ENCODE data around the gene TTC34. TPM values are rescaled to one million over a fixed set of nuclear protein-coding genes. Genes with fewer than 3 reads are reported as not detected.
"Not testable (repeated sequence)": the region's sequence is repeated elsewhere in the genome, so short reads cannot be mapped to it uniquely, and the experiment has no call there.

TTC34 gene
- total RNA-seq, 4 donors from 2014 or later = not detected

GRCh38 chr1:2629627-2630497 is 171.6 kb downstream of the TTC34 start:
- no peak for DNase-seq
- intact Hi-C loops (cut with DNase I; ENCODE audit: low total_unique reads) (no loop called here), in situ Hi-C loops (cut with MboI; ENCODE audit: low sequenced_read_pairs in 4 of 4) (no loop called here)
- Histone ChIP-seq H3K9me3 (no peaks in the 10 kb centered on the region), H3K27ac (no peak overlapping the region), H3K4me3 (no peak overlapping the region), H3K4me1 (no peaks in the 10 kb centered on the region), H3K36me3 (no peaks in the 10 kb centered on the region), H3K27me3 (peaks cover 38 to 67% (median 66%) of the 10 kb centered on the region in 3 donors)
- TF ChIP-seq CTCF (IDR thresholded peaks at IDR 0.05 in 4 of 5, conservative IDR thresholded peaks at IDR 0.05 in 1 of 5) = no peak
- no peak for TF ChIP-seq POLR2A (IDR thresholded peaks at IDR 0.05)
- no peak for ATAC-seq

- DNase-seq = no peak
- Histone ChIP-seq H3K9me3 (no peaks in the 10 kb centered on the region), H3K4me3 (no peak overlapping the region), H3K36me3 (no peaks in the 10 kb centered on the region), H3K4me1 (no peaks in the 10 kb centered on the region), H3K27ac (no peak overlapping the region), H3K27me3 (peaks cover 34 to 67% (median 65%) of the 10 kb centered on the region in 3 donors)
- in situ Hi-C loops (cut with MboI; ENCODE audit: low sequenced_read_pairs in 4 of 4) = no loop called here
- ATAC-seq = no peak
- TF ChIP-seq CTCF (IDR thresholded peaks at IDR 0.05 in 4 of 5, conservative IDR thresholded peaks at IDR 0.05 in 1 of 5) (no peak), POLR2A (IDR thresholded peaks at IDR 0.05) (no peak)
- intact Hi-C loops (cut with DNase I; ENCODE audit: low total_unique reads) = no loop called here
These were observed 172.4 kb downstream of the TTC34 start for GRCh38 chr1:2628933-2629626.

- Histone ChIP-seq H3K9me3 (no peaks in the 10 kb centered on the region), H3K4me1 (no peaks in the 10 kb centered on the region), H3K4me3 (no peak overlapping the region), H3K36me3 (no peaks in the 10 kb centered on the region), H3K27me3 (peaks cover 31 to 60% (median 58%) of the 10 kb centered on the region in 3 donors), H3K27ac (no peak overlapping the region)
- no peak for DNase-seq
- ATAC-seq = no peak
- intact Hi-C loops (cut with DNase I; ENCODE audit: low total_unique reads) = no loop called here
- TF ChIP-seq CTCF (IDR thresholded peaks at IDR 0.05 in 4 of 5, conservative IDR thresholded peaks at IDR 0.05 in 1 of 5) = no peak
- no peak for TF ChIP-seq POLR2A (IDR thresholded peaks at IDR 0.05)
- in situ Hi-C loops (cut with MboI; ENCODE audit: low sequenced_read_pairs in 4 of 4) = no loop called here
These were observed 173.1 kb downstream of the TTC34 start for GRCh38 chr1:2628191-2628932.

GRCh38 chr1:2627746-2628145 is 173.7 kb downstream of the TTC34 start:
- in situ Hi-C loops (cut with MboI; ENCODE audit: low sequenced_read_pairs in 4 of 4) = no loop called here
- DNase-seq (no peak), ATAC-seq (no peak)
- no peaks in the 10 kb centered on the region for H3K36me3 ChIP-seq
- no peaks in the 10 kb centered on the region for H3K9me3 ChIP-seq
- no peak overlapping the region for H3K27ac ChIP-seq
- H3K4me3 ChIP-seq = no peak overlapping the region
- intact Hi-C loops (cut with DNase I; ENCODE audit: low total_unique reads) = no loop called here
- TF ChIP-seq CTCF (IDR thresholded peaks at IDR 0.05 in 4 of 5, conservative IDR thresholded peaks at IDR 0.05 in 1 of 5) (no peak), POLR2A (IDR thresholded peaks at IDR 0.05) (no peak)
- peaks cover 26 to 55% (median 52%) of the 10 kb centered on the region in 3 donors for H3K27me3 ChIP-seq
- no peaks in the 10 kb centered on the region for H3K4me1 ChIP-seq

GRCh38 chr1:2625748-2626147 is 175.7 kb downstream of the TTC34 start:
- intact Hi-C loops (cut with DNase I; ENCODE audit: low total_unique reads); in situ Hi-C loops (cut with MboI; ENCODE audit: low sequenced_read_pairs in 4 of 4); H3K36me3 ChIP-seq; DNase-seq; H3K9me3 ChIP-seq; H3K4me3 ChIP-seq; H3K4me1 ChIP-seq; H3K27ac ChIP-seq; ATAC-seq: not testable (repeated sequence)
- H3K27me3 ChIP-seq = peaks cover 23 to 43% (median 39%) of the 10 kb centered on the region in 3 donors
